GM23248 (cell line): ENCODE measurements around the gene JMJD4.

Experiments
- EZH2 ChIP-seq: fragments of 200-600 bp; sonication (generic); IDR thresholded peaks from 2 replicates; pipeline ENCODE4 v1.6.1; 2018; ENCODE audit warnings: antibody characterized with exemption, mild to moderate bottlenecking; ENCODE audit not compliant: insufficient read depth, poor library complexity, severe bottlenecking
- EZH2phosphoT487 ChIP-seq: fragments of 200-600 bp; sonication (generic); IDR thresholded peaks from 2 replicates; pipeline ENCODE4 v1.6.1; 2018; ENCODE audit warnings: antibody characterized with exemption, moderate library complexity, mild to moderate bottlenecking, low read depth; ENCODE audit not compliant: insufficient read depth

GRCh38 chr1:227731241-227731677 is 3.8 kb downstream of the JMJD4 start:
- TF ChIP-seq EZH2 (no peak), EZH2phosphoT487 (no peak)
